Adipose tissue (tissue), 3 donors: Measurements from ENCODE around the gene TPI1. TPM values are rescaled to one million over a fixed set of nuclear protein-coding genes. Genes with fewer than 3 reads are reported as not detected.
"Not testable (repeated sequence)": the region's sequence is repeated elsewhere in the genome, so short reads cannot be mapped to it uniquely, and the experiment has no call there.

Source experiments
- H3K27ac ChIP-seq: one replicate; pipeline ENCODE4 v1.5.1; 2013; ENCODE audit warnings: low read depth, low read length
- WGBS, 3 donors: extraction: QIAGEN DNeasy Blood & Tissue Kit; methylation state at CpG; one replicate each; pipeline ENCODE4 v1.1.7; 2013; 5-methylcytosine and 5-hydroxymethylcytosine counted together
- polyA plus RNA-seq, 3 donors: library from polyadenylated mRNA; stranded (reverse); fragments of 200-250 nt; gene quantifications; one replicate each; pipeline ENCODE4 v1.2.3, GENCODE V29; 2013
- donor health status: healthy with polysubstance abuse.
- donor health status: Bipolar disorder and iron deficiency.
- donor health status: healthy.

Gene TPI1
- polyA plus RNA-seq, 3 donors = 244 to 500 (median 371) TPM

DNA sequence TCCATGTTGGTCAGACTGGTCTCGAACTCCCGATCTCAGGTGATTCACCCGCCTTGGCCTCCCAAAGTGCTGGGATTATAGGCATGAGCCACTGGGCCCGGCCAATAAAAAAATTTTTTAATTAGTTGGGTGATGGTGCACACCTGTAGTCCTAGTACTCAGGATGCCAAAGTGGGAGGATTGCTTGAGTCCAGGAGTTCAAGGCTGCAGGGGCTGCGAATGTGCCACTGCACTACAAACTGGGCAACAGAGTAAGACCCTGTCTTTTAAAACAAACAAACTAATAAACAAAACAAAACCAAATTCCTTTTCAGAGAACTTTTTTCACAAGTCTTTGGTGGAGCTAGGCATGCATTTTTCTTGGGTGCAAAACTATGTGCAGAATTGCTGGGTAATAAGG, 15.9 kb downstream of the TPI1 start:
- 93 to 98% (median 97%) methylated on average over 5 of the region's 5 CpGs for WGBS, 3 donors

DNA sequence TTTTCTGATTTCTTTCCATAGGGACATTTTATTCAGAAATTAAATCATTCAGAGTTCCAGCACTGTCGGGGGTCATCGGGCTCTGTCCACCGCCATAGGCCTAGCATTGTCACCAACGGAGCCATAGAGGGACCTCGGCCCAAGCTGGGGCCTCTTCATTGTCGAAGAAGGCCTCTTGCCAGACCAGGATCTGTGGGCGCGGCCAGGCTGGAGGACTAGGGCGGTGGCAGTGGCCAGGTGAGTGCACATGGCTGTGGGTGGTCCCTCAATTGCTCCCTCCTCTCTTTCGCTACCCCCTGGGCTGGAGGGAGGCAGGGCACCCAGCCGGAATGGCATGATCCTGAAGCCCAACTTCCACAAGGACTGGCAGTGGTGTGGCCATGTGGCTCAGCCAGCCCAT, 16.4 kb downstream of the TPI1 start:
- 92 to 95% (median 94%) methylated on average over 11 of the region's 11 CpGs for WGBS, 3 donors
- H3K27ac ChIP-seq = no peak overlapping the region

More for the DNA sequence above, 15.9 kb downstream of the TPI1 start:
- no peak overlapping the region for H3K27ac ChIP-seq

DNA sequence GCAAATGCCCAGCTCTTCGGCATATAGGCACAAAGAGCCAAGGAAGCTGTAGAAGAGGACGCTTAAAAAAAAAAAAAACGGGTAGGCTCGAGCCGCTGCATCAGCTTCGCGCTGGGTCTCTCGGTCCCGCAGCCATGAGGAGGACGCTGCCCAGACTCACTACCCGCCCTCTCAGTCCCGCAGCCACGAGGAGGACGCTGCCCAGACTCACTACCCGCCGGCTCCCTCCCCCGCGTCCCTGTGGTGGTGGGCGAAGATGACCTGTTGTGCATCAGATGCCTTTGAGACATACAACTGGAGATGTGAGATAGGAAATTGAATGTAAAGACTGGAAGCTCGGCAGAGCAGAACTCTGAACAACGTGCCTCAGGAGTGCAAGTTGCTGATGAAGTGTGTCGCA, 17.2 kb downstream of the TPI1 start:
- no peak overlapping the region for H3K27ac ChIP-seq
- 79 to 82% (median 82%) methylated on average over 22 of the region's 22 CpGs for WGBS, 3 donors

DNA sequence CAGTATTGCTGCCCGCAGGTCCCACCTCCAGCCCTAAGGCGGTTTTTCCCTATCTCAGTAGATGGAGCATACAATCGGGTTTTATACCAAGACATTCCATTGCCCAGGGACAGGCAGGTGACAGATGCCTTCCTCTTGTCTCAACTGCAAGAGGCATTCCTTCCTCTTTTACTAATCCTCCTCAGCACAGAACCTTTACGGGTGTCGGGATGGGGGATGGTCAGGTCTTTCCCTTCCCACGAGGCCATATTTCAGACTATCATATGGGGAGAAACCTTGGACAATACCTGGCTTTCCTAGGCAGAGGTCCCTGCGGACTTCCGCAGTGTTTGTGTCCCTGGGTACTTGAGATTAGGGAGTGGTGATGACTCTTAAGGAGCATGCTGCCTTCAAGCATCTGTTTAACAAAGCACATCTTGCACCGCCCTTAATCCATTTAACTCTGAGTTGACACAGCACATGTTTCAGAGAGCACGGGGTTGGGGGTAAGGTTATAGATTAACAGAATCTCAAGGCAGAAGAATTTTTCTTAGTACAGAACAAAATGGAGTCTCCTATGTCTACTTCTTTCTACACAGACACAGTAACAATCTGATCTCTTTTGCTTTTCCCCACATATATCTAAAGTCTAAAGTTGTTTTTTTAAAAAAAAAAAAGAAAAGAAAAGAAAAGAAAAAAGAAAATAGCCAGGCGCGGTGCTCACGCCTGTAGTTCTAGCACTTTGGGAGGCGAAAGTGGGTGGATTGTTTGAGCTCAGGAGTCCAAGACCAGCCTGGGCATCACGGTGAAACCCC, 19.1 kb downstream of the TPI1 start:
- WGBS, 3 donors = 56 to 72% (median 72%) methylated on average over 11 to 12 of the region's 15 CpGs
- not testable (repeated sequence) for H3K27ac ChIP-seq

DNA sequence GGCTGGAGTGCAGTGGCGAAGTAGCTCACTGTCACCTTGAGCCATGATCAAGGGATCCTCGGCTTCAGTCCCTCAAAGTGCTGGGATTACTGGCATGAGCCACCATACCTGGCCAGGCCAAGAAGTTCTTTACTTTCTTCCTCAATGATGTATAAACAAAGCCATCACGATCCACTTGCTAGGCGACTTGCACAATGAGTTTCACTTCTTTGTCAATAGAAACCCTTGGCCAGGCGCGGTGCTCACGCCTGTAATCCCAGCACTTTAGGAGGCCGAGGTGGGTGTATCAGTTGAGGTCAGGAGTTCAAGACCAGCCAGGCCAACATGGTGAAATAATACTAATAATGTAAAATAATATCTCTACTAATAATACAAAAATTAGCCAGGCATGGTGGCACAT, 20.1 kb downstream of the TPI1 start:
- no peak overlapping the region for H3K27ac ChIP-seq
- 68 to 76% (median 74%) methylated on average over 8 of the region's 8 CpGs for WGBS, 3 donors

DNA sequence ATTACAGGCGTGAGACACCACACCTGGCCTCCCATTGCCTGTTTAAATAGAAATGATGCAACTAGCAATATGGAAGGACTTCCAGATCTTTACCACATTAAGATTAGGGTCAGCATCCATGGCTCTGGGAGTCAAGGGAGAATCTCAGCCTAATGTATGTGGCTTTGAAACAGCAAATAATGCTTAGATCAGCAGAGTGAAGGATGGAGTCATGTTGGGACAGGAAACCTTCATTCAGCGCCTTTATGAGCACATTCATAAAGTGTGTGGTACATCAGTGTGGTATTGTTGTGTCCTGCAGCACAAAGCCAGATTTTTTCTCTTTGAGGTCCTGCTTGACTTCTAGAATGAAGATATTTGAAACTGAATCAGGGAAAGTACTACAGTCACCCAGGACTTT, 21.0 kb downstream of the TPI1 start:
- 83 to 92% (median 92%) methylated on average over 2 of the region's 2 CpGs for WGBS, 3 donors
- H3K27ac ChIP-seq = no peak overlapping the region

DNA sequence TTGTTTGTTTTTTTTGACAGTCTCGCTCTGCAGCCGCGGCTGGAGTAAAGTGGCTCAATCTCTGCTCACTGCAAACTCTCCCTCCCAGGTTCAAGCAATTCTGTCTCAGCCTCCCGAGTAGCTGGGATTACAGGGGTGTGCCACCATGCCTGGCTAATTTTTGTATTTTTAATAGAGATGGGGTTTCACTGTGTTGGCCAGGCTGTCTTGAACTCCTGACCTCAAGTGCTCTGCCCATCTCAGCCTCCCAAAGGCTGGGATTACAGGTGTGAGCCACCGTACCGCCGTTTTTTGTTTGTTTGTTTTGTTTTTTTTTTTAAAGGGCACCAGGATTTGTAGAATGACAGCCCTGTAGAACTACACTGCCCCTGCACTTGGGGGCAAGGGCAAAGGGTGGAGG, 21.5 kb downstream of the TPI1 start:
- 58 to 89% (median 86%) methylated on average over 7 of the region's 7 CpGs for WGBS, 3 donors
- H3K27ac ChIP-seq = not testable (repeated sequence)

DNA sequence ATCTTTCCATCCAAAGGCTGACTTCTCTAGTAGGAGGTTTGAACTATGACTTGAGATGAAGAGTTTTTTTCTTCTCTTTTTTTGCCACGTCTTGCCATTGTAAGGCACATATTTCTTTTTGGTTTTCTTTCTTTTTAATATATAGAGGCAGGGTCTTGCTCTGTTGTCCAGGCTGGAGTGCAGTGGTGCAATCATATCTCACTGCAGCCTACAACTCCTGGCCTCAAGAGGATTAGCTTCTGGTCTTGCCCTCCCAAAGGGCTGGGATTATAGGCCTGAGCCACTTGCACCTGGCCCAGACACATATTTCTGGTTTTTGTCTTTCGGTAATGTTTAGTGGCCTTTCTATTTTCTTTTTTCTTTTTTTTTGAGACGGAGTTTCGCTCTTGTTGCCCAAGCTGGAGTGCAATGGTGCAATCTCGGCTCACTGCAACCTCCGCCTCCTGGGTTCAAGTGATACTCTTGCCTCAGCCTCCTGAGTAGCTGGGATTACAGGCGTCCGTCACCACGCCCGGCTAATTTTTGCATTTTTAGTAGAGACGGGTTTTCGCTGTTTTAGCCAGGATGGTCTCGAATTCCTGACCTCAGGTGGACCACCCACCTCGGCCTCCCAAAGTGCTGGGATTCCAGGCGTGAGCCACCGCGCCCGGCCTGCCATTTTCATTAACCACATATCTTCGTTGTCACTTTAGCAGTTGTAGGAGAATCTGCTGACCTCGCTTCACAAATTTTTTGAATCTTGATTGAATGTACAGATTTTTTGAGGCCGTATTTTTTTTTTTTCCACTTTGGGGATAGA, 22.6 kb downstream of the TPI1 start:
- not testable (repeated sequence) for H3K27ac ChIP-seq
- WGBS, 3 donors = 84 to 94% (median 88%) methylated on average over 21 of the region's 21 CpGs

DNA sequence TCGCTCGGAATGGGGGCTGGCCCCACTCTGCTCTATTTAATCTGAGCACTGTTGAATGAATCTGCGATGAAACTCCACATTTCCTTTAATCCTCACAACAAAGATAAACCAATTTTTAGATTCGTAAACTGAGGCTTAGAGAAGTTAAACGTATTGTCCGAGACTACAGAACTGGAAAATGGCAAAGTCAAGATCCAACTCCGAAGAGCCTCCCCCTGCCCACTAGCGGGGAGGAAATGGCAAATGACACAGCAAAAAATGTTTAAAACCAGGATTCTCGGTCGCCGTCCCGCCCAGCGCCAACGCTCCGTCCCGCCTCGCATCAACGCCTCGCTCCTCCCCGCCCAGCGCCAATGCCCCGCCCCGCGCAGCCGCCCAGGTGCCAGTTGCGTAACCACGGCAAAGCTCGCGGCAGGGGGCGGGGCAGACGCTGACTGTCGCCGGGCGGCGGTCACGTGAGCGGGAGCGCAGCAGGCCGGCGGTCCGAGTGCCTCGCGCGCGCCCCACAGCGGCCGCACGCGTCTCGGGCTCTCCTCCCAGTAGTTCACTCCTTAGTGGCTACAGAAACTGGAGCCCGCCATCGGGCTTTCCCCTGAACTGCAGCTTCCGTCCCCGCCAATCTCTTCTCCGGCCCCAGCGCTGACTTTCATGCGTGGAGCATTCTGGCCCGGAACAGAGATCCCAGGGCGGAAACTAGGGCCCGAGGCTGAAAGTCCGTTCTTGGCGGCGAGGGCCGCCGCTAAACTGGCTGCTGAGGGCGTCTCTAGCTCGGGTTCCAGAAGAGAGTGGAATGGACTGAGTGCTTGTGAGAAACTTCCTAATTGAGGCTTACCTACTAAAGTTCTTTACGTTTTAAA, 23.7 kb downstream of the TPI1 start:
- WGBS, 3 donors = 1 to 2% (median 2%) methylated on average over 64 to 68 of the region's 68 CpGs
- H3K27ac ChIP-seq = peak overlapping the region; percentile 32

DNA sequence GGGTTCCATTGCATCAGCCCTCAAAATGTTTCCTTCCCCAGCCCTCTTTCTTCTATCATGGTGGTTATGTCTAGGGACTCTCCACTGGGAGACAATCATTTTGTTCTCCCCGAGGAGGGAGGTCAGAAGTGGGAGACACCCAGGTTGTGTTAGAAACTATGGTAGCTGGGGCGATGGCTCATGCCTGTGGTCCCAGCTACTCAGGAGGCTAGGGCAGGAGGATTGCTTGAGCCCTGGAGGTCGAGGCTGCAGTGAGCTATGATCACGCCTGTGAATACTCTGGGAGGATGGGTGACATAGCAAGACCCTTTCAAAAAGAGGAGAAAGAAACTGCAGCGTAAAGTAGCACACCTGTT, 24.3 kb downstream of the TPI1 start:
- no peak overlapping the region for H3K27ac ChIP-seq
- 79 to 87% (median 84%) methylated on average over 5 of the region's 5 CpGs for WGBS, 3 donors

DNA sequence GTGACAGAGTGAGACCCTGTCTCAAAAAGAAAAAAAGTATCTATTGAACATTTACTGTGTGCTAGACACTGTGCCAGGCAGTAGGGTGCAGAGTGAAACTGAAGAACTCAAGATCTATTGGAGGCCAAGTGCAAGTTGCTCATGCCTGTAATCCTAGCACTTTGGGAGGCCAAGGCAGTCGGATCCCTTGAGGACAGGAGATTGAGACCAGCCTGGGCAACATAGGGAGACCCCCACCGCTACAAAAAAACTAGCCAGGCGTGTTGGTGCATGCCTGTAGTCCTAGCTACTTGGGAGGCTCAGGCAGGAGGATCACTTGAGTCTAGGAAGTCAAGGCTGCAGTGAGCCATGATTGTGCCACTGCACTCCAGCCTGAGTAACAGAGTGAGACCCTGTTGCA, 25.4 kb downstream of the TPI1 start:
- 89 to 98% (median 96%) methylated on average over 3 of the region's 3 CpGs for WGBS, 3 donors

DNA sequence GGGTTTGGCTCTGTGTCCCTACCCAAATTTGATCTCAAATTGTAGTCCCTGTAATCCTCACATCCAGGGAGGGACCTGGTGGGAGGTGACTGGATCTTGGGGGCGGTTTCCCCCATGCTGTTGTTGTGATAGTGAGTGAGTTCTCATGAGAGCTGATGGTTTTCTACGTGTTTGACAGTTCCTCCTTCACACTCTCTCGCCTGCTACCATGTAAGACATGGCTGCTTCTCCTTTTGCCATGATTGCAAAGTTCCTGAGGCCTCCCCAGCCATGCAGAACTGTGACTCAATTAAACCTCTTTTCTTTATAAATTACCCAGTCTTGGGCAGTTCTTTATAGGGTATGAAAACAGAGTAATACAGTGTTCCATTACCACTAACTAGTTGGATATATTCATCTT, 27.0 kb downstream of the TPI1 start:
- no peak overlapping the region for H3K27ac ChIP-seq
- 64 to 94% (median 80%) methylated on average over 3 of the region's 3 CpGs for WGBS, 3 donors

More for the DNA sequence above, 25.4 kb downstream of the TPI1 start:
- not testable (repeated sequence) for H3K27ac ChIP-seq

DNA sequence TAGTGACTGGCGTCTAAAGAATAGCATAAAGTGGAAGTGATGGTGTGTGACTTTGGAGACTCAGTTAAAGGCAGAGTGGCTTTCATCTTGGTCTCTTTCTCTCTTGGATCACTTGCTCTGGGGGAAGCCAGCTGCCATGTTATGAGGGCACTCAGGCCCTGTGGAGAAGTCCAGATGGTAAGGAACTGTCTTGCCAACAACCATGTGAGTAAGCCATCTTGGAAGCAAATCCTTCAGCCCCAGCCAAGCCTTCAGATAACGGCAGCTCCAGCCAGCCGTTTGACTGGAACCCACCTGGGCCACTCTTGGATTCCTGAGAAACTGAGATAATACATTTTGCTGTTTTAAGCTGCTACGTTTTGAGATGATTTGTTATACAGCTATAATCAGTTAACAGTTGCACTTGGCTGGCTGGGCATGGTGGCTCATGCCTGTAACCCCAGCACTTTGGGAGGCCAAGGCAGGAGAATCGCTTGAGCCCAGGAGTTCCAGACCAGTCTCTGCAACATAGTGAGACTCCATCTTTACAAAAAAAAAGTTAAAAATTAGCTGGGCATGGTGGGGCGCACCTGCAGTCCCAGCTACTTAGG, 29.6 kb downstream of the TPI1 start:
- WGBS, 3 donors = 66 to 89% (median 83%) methylated on average over 6 of the region's 6 CpGs

DNA sequence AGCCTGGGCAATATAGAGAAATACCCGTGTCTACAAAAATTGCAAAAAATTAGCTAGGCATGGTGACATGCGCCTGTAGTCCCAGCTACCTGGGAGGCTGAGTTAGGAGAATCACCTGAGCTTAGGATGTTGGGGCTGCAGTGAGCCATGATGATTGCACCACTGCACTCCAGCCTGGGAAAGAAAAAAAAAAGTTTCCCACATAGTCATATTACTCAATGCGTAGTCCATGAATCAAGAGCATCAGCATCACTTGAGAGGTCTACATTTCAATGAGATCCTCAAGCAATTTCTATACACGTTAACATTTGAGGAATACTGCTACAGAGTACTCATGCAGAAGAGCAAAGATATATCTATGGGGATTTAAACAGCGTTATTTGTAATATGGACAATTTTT, 32.1 kb downstream of the TPI1 start:
- H3K27ac ChIP-seq = no peak overlapping the region
- 62 to 86% (median 63%) methylated on average over 5 of the region's 5 CpGs for WGBS, 3 donors

More for the DNA sequence above, 29.6 kb downstream of the TPI1 start:
- H3K27ac ChIP-seq = no peak overlapping the region

DNA sequence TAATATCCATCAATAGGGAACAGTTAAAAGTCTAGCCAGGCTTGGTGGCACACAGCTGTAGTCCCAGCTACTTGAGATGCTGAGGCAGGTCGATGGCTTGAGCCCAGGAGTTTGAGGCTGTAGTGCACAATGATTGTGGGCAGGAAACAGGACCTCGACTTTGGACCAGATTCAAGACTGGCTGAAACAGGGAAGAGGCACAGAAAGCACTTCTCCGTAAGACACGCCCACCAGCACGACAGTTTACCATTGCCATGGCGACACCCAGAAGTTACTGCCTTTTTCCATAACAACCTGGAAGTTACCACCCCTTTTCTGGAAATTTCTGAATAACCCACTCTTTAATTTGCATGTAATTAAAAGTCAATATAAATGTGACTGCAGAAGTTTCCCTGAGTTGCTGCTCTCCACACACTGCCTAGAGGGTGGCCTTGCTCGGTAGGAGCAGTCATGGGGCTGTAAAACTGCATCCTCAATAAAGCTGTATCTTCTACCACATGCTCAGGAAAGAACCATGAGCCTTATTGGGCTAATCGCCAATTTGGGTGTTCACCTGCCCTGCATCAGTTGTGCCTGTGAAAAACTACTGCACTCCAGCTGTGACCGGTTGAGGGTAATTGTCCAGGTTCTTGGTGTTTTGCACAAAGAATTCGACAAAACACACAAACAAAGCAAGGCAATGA, 32.6 kb downstream of the TPI1 start:
- 41 to 43% (median 41%) methylated on average over 10 of the region's 10 CpGs for WGBS, 3 donors
- H3K27ac ChIP-seq = no peak overlapping the region

DNA sequence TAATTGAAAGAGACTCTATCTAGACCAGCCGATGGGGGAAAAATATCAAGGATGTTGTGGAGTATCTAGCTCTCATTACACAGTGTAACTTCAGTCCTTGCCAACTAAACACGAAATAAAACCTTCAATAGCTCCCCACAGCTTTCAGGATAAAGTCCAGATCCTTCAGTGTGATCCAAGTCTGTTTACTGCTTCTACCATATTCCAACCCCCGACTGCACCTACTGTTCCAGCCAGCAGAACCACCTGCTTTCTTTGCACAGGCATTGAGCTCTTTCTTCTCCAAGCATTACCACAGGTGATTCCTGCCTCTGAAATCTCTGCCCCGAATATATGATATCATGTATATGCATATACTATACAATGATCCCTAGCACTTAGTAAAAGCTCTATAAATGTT, 35.1 kb downstream of the TPI1 start:
- WGBS, 3 donors = 74 to 82% (median 81%) methylated on average over 4 of the region's 4 CpGs
- no peak overlapping the region for H3K27ac ChIP-seq

DNA sequence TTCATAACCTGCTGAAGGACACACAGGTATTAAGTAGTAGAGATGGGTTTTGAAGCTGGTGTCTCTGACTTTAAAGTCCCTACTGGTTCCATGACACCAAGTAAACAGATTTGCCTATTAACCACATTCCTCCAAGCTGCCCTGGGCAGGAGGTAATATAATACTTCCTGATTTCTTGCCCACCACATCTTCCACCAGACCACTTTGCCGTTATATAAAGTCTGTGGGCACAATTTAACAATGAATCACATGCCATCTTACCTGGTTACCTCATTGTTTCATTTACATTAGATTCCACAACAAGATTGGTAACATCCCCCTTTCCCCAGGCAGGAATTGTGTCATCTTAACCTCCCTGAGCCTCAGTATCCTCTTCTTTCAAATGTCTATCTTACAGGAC, 36.4 kb downstream of the TPI1 start:
- H3K27ac ChIP-seq = no peak overlapping the region
- 48 to 70% (median 49%) methylated on average over 1 of the region's 1 CpG for WGBS, 3 donors
